ENCODE measurements around the gene GDF2. TPM values are rescaled to one million over a fixed set of nuclear protein-coding genes. Genes with fewer than 3 reads are reported as not detected.

GDF2 gene
- total RNA-seq, 4 donors from 2014 or later = not detected

- H3K4me3 ChIP-seq (replicated peaks in 1 of 3) = no peak overlapping the region
- no peaks in the 10 kb centered on the region for H3K36me3 ChIP-seq
- WGBS, 2 donors = 92% methylated on average over 6 of the region's 6 CpGs
- TF ChIP-seq POLR2A (IDR thresholded peaks at IDR 0.05) (no peak), CTCF (IDR thresholded peaks at IDR 0.05) (no peak)
- intact Hi-C loops (cut with DNase I) = no loop called here
- H3K27ac ChIP-seq = no peak overlapping the region
- no peaks in the 10 kb centered on the region for H3K4me1 ChIP-seq
- no peaks in the 10 kb centered on the region for H3K9me3 ChIP-seq
- no peaks in the 10 kb centered on the region for H3K27me3 ChIP-seq
- no peak for DNase-seq
These were observed 11.3 kb downstream of the GDF2 start for GRCh38 chr10:47333532-47333931.

GRCh38 chr10:47334466-47335295 lies 12.4 kb downstream of the GDF2 start:
- Histone ChIP-seq H3K27ac (no peak overlapping the region), H3K4me1 (no peaks in the 10 kb centered on the region), H3K4me3 (replicated peaks in 1 of 3) (no peak overlapping the region), H3K36me3 (no peaks in the 10 kb centered on the region), H3K27me3 (no peaks in the 10 kb centered on the region), H3K9me3 (no peaks in the 10 kb centered on the region)
- WGBS, 2 donors = 81 to 84% methylated on average over 8 of the region's 8 CpGs
- intact Hi-C loops (cut with DNase I) = no loop called here
- DNase-seq = no peak
- TF ChIP-seq CTCF (IDR thresholded peaks at IDR 0.05) = no peak
- TF ChIP-seq POLR2A (IDR thresholded peaks at IDR 0.05) = no peak

GRCh38 chr10:47335906-47336305 lies 13.7 kb downstream of the GDF2 start:
- intact Hi-C loops (cut with DNase I) = no loop called here

GRCh38 chr10:47336387-47337134 lies 14.3 kb downstream of the GDF2 start:
- Histone ChIP-seq H3K4me1 (no peaks in the 10 kb centered on the region), H3K4me3 (replicated peaks in 1 of 3) (no peak overlapping the region), H3K36me3 (no peaks in the 10 kb centered on the region), H3K27me3 (no peaks in the 10 kb centered on the region), H3K27ac (no peak overlapping the region), H3K9me3 (no peaks in the 10 kb centered on the region)
- WGBS, 2 donors = 80 to 81% methylated on average over 15 of the region's 15 CpGs
- TF ChIP-seq CTCF (IDR thresholded peaks at IDR 0.05) = no peak
- no peak for TF ChIP-seq POLR2A (IDR thresholded peaks at IDR 0.05)
- intact Hi-C loops (cut with DNase I) = no loop called here
- DNase-seq = no peak

More at GRCh38 chr10:47335906-47336305, 13.7 kb downstream of the GDF2 start:
- H3K27me3 ChIP-seq = no peaks in the 10 kb centered on the region
- WGBS, 2 donors = 89% methylated on average over 5 of the region's 5 CpGs
- no peaks in the 10 kb centered on the region for H3K36me3 ChIP-seq
- no peak for DNase-seq
- H3K27ac ChIP-seq = no peak overlapping the region
- H3K4me1 ChIP-seq = no peaks in the 10 kb centered on the region
- no peak for TF ChIP-seq CTCF (IDR thresholded peaks at IDR 0.05)
- TF ChIP-seq POLR2A (IDR thresholded peaks at IDR 0.05) = no peak
- no peaks in the 10 kb centered on the region for H3K9me3 ChIP-seq
- H3K4me3 ChIP-seq (replicated peaks in 1 of 3) = no peak overlapping the region

DNA sequence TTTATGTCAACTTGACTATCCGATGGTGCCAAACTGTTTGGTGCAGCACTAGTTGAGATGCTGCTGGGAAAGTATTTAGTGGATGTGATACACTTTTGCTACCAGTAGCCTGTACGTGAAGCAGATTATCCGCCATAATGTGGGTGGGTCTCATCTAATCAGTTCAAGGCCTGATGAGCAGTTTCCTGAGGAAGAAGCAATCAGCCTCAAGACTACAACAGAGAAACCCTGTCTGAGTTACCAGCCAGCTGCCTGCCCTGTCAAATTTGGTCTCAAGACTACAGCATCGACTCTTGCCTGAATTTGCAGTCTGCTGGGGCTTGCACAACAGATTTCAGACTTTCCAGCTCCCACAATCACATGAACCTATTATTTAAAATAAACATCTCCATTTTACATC lies 15.1 kb downstream of the GDF2 start:
- Histone ChIP-seq H3K36me3 (no peaks in the 10 kb centered on the region), H3K4me3 (replicated peaks in 1 of 3) (no peak overlapping the region), H3K27me3 (no peaks in the 10 kb centered on the region), H3K4me1 (no peaks in the 10 kb centered on the region), H3K27ac (no peak overlapping the region), H3K9me3 (no peaks in the 10 kb centered on the region)
- TF ChIP-seq CTCF (IDR thresholded peaks at IDR 0.05) (no peak), POLR2A (IDR thresholded peaks at IDR 0.05) (no peak)
- no peak for DNase-seq
- intact Hi-C loops (cut with DNase I) = no loop called here
- 81 to 88% methylated on average over 4 of the region's 4 CpGs for WGBS, 2 donors

Data from thyroid gland (tissue), 4 donors.